ENCODE results near the gene HMOX2.

The HMOX2 gene

GRCh38 chr16:4548124-4548523 lies 71.9 kb downstream of the HMOX2 start:
- Histone ChIP-seq H3K9me3 (ENCODE audit: control insufficient read depth in 1 of 2, low read length in 2 of 2) (no peaks in the 10 kb centered on the region), H3K27me3 (ENCODE audit: low read depth, low read length) (no peaks in the 10 kb centered on the region), H3K27ac (ENCODE audit: low read length) (no peak overlapping the region), H3K36me3 (ENCODE audit: control insufficient read depth in 1 of 2, insufficient read depth in 2 of 2, low read length in 2 of 2) (no peaks in the 10 kb centered on the region), H3K4me1 (ENCODE audit: control insufficient read depth in 1 of 2, insufficient read depth in 2 of 2, low read length in 2 of 2) (peaks cover 0 to 4% of the 10 kb centered on the region in 2 donors), H3K4me3 (ENCODE audit: low read depth in 1 of 2, low read length in 2 of 2) (no peak overlapping the region)

- no peak overlapping the region for H3K27ac ChIP-seq (ENCODE audit: low read length)
- no peak overlapping the region for H3K4me3 ChIP-seq (ENCODE audit: low read depth in 1 of 2, low read length in 2 of 2)
- H3K4me1 ChIP-seq (ENCODE audit: control insufficient read depth in 1 of 2, insufficient read depth in 2 of 2, low read length in 2 of 2), result peaks cover 0 to 4% of the 10 kb centered on the region in 2 donors
- no peaks in the 10 kb centered on the region for H3K36me3 ChIP-seq (ENCODE audit: control insufficient read depth in 1 of 2, insufficient read depth in 2 of 2, low read length in 2 of 2)
- no peaks in the 10 kb centered on the region for H3K27me3 ChIP-seq (ENCODE audit: low read depth, low read length)
- H3K9me3 ChIP-seq (ENCODE audit: control insufficient read depth in 1 of 2, low read length in 2 of 2), result no peaks in the 10 kb centered on the region
Observed at GRCh38 chr16:4550591-4550990, 74.4 kb downstream of the HMOX2 start.

- Histone ChIP-seq H3K36me3 (ENCODE audit: control insufficient read depth in 1 of 2, insufficient read depth in 2 of 2, low read length in 2 of 2) (no peaks in the 10 kb centered on the region), H3K27ac (ENCODE audit: low read length) (no peak overlapping the region), H3K27me3 (ENCODE audit: low read depth, low read length) (no peaks in the 10 kb centered on the region), H3K4me3 (ENCODE audit: low read depth in 1 of 2, low read length in 2 of 2) (no peak overlapping the region), H3K9me3 (ENCODE audit: control insufficient read depth in 1 of 2, low read length in 2 of 2) (no peaks in the 10 kb centered on the region), H3K4me1 (ENCODE audit: control insufficient read depth in 1 of 2, insufficient read depth in 2 of 2, low read length in 2 of 2) (peaks cover 0 to 4% of the 10 kb centered on the region in 2 donors)
Observed at GRCh38 chr16:4552541-4552940, 76.3 kb downstream of the HMOX2 start.

- no peak within 1 kb of the TSS for H3K27ac ChIP-seq (ENCODE audit: low read length)
- H3K9me3 ChIP-seq (ENCODE audit: control insufficient read depth in 1 of 2, low read length in 2 of 2), result no peaks in the 10 kb centered on the region
- peaks cover 0 to 4% of the 10 kb centered on the region in 2 donors for H3K4me1 ChIP-seq (ENCODE audit: control insufficient read depth in 1 of 2, insufficient read depth in 2 of 2, low read length in 2 of 2)
- H3K27me3 ChIP-seq (ENCODE audit: low read depth, low read length), result no peaks in the 10 kb centered on the region
- no peaks in the 10 kb centered on the region for H3K36me3 ChIP-seq (ENCODE audit: control insufficient read depth in 1 of 2, insufficient read depth in 2 of 2, low read length in 2 of 2)
- H3K4me3 ChIP-seq (ENCODE audit: low read depth in 1 of 2, low read length in 2 of 2), result no peak within 1 kb of the TSS
Observed at GRCh38 chr16:4556112-4556511, 79.9 kb downstream of the HMOX2 start, which contains the start of gene C16orf96. Gene C16orf96 (plus strand): TSS chr16:4556340. CDS start chr16:4556490, 150 bp downstream.

GRCh38 chr16:4556580-4556979 lies 80.4 kb downstream of the HMOX2 start:
- no peaks in the 10 kb centered on the region for H3K27me3 ChIP-seq (ENCODE audit: low read depth, low read length)
- no peaks in the 10 kb centered on the region for H3K9me3 ChIP-seq (ENCODE audit: control insufficient read depth in 1 of 2, low read length in 2 of 2)
- H3K4me3 ChIP-seq (ENCODE audit: low read depth in 1 of 2, low read length in 2 of 2), result no peak overlapping the region
- no peak overlapping the region for H3K27ac ChIP-seq (ENCODE audit: low read length)
- H3K36me3 ChIP-seq (ENCODE audit: control insufficient read depth in 1 of 2, insufficient read depth in 2 of 2, low read length in 2 of 2), result no peaks in the 10 kb centered on the region
- H3K4me1 ChIP-seq (ENCODE audit: control insufficient read depth in 1 of 2, insufficient read depth in 2 of 2, low read length in 2 of 2), result peaks cover 0 to 4% of the 10 kb centered on the region in 2 donors

- Histone ChIP-seq H3K9me3 (ENCODE audit: control insufficient read depth in 1 of 2, low read length in 2 of 2) (no peaks in the 10 kb centered on the region), H3K36me3 (ENCODE audit: control insufficient read depth in 1 of 2, insufficient read depth in 2 of 2, low read length in 2 of 2) (no peaks in the 10 kb centered on the region), H3K27ac (ENCODE audit: low read length) (no peak overlapping the region), H3K4me1 (ENCODE audit: control insufficient read depth in 1 of 2, insufficient read depth in 2 of 2, low read length in 2 of 2) (peaks cover 0 to 2% of the 10 kb centered on the region in 2 donors), H3K27me3 (ENCODE audit: low read depth, low read length) (no peaks in the 10 kb centered on the region), H3K4me3 (ENCODE audit: low read depth in 1 of 2, low read length in 2 of 2) (no peak overlapping the region)
Observed at GRCh38 chr16:4557973-4558372, 81.8 kb downstream of the HMOX2 start.

All from muscle layer of duodenum (tissue), 2 donors.